ENCODE data around the gene SIGLEC8.

DNA sequence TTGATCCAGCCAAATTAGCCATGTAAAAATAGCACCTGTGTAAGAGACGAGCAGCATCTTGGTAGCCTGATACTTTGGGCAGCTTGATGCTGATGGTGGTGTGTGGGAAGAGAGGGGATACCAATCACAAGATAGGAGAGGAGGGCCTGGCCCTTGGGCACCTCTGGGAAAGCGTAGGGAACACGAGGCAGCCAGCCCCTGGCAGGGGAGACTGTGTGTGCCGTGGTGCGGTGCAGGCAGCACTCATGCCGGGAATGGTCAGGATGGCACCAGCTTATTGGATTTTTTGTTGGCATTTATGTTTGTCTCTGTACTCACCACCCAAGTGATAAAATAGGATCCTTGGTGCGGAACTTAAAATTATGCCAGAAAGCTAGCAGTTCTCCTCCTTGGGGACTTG is 10.2 kb downstream of the SIGLEC8 start:
- TF ChIP-seq POLR2AphosphoS5 (IDR thresholded peaks at IDR 0.05; ENCODE audit: low read depth, low read length) (no peak), POLR2A (IDR thresholded peaks at IDR 0.05; ENCODE audit: low read depth, low read length) (no peak), TAF1 (IDR thresholded peaks at IDR 0.05; ENCODE audit: borderline replicate concordance, low read depth, low read length) (no peak)

All from GM12892 (cell line).